Osteocyte (in vitro differentiated cells): ENCODE results near the gene HOMER2. TPM values are rescaled to one million over a fixed set of nuclear protein-coding genes. Genes with fewer than 3 reads are reported as not detected.

Source experiments
- DNase-seq: peaks from one replicate; pipeline ENCODE4 v3.0.0; 2021; ENCODE audit warnings: mixed read lengths; ENCODE audit not compliant: unreplicated experiment; ENCODE audit errors: extremely low spot score
- H3K27ac Mint-ChIP-seq: one replicate; pipeline ENCODE4 v1.8.0; 2021; ENCODE audit warnings: mild to moderate bottlenecking, mixed read lengths; ENCODE audit not compliant: unreplicated experiment
- H3K27me3 Mint-ChIP-seq: one replicate; pipeline ENCODE4 v1.8.0; 2021; ENCODE audit warnings: mixed read lengths; ENCODE audit not compliant: unreplicated experiment
- H3K36me3 Mint-ChIP-seq: one replicate; pipeline ENCODE4 v1.8.0; 2021; ENCODE audit warnings: mixed read lengths; ENCODE audit not compliant: unreplicated experiment
- H3K4me1 Mint-ChIP-seq: one replicate; pipeline ENCODE4 v1.8.0; 2021; ENCODE audit warnings: mixed read lengths; ENCODE audit not compliant: unreplicated experiment
- H3K4me3 Mint-ChIP-seq: one replicate; pipeline ENCODE4 v1.8.0; 2021; ENCODE audit warnings: mild to moderate bottlenecking, moderate library complexity, mixed read lengths; ENCODE audit not compliant: unreplicated experiment
- H3K9me3 Mint-ChIP-seq: one replicate; pipeline ENCODE4 v1.8.0; 2021; ENCODE audit warnings: mixed read lengths; ENCODE audit not compliant: unreplicated experiment
- CTCF ChIP-seq: fragments of 200-600 bp; sonication (generic); IDR thresholded peaks from 2 replicates; pipeline ENCODE4 v1.5.0; 2021; ENCODE audit warnings: antibody characterized with exemption, mild to moderate bottlenecking, moderate library complexity
- total RNA-seq: library from RNA; stranded (reverse); gene quantifications from 2 replicates; pipeline ENCODE4 v1.2.1, GENCODE V29; 2021

HOMER2 gene
- total RNA-seq, 1 donor from 2014 or later: 6.3 TPM

- Mint-ChIP-seq H3K27me3 (no peaks in the 10 kb centered on the region), H3K4me3 (no peak overlapping the region), H3K27ac (no peak overlapping the region), H3K4me1 (peaks cover 11% of the 10 kb centered on the region), H3K36me3 (peaks cover 2% of the 10 kb centered on the region), H3K9me3 (no peaks in the 10 kb centered on the region)
- TF ChIP-seq CTCF: no peak
- DNase-seq: no peak
These were observed 28.5 kb upstream of the HOMER2 start for GRCh38 chr15:82980981-82981380.

DNA sequence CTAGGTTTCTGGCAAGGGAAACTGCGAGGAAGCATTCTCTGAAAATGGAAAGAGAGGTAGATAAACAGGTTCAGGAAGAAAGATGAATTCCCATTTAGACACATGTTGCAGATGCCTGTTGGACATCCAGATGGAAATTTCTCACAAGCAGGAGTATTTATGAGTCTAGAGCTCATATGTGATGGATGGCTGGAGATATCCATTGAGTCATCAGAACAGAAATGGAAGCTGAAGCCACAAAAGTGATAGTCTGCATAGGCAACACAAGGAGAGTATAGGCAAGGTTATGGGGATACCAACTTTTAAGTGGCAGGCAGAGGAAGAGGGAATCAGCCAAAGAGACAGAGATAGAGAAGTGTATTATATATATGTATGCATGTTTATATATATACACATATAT, 27.2 kb upstream of the HOMER2 start:
- Mint-ChIP-seq H3K4me3 (no peak overlapping the region), H3K4me1 (no peaks in the 10 kb centered on the region), H3K27me3 (no peaks in the 10 kb centered on the region), H3K27ac (no peak overlapping the region), H3K9me3 (no peaks in the 10 kb centered on the region), H3K36me3 (no peaks in the 10 kb centered on the region)
- DNase-seq: no peak
- no peak for TF ChIP-seq CTCF

DNA sequence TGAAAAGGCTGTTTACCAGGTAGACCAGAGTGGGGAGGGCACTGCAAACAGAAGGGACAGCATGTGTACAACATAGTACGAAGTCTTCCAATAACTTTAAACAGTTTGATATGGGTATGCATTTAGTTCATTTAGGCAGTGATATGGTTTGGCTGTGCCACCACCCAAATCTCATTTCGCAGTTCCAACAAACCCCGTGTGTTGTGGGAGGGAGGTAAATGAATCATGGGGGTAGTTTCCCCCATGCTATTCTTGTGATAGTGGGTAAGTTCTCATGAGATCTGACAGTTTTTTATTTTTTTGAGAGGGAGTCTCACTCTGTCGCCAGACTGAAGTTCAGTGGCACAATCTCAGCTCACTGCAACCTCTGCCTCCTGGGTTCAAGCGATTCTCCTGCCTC, 25.9 kb upstream of the HOMER2 start:
- DNase-seq: no peak

GRCh38 chr15:82977076-82977475, 24.6 kb upstream of the HOMER2 start:
- Mint-ChIP-seq H3K27me3 (no peaks in the 10 kb centered on the region), H3K4me3 (no peak overlapping the region), H3K9me3 (no peaks in the 10 kb centered on the region), H3K36me3 (no peaks in the 10 kb centered on the region), H3K27ac (no peak overlapping the region), H3K4me1 (no peaks in the 10 kb centered on the region)
- no peak for DNase-seq
- TF ChIP-seq CTCF: no peak

More for the DNA sequence above, 25.9 kb upstream of the HOMER2 start:
- Mint-ChIP-seq H3K36me3 (no peaks in the 10 kb centered on the region), H3K27me3 (no peaks in the 10 kb centered on the region), H3K4me3 (no peak overlapping the region), H3K9me3 (no peaks in the 10 kb centered on the region), H3K4me1 (no peaks in the 10 kb centered on the region), H3K27ac (no peak overlapping the region)
- no peak for TF ChIP-seq CTCF

DNA sequence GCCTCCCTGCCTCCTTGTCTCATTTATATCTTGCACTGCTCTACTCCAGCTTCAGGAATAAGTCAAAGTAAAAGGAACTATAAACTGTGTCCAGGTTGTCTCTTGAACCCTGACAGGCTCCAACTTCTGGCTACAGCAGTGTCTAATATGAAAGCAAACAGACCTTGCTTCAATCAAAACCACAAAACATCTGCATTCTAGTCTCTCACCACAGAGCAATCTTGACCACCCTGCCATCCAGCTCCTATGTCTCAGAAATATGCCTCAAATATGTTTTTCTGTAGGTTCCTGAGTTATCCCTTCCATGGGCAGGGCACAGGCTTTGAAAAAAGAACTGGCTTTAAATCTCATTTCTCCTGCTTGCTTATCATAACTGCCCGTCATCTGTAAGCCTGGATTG, 20.5 kb upstream of the HOMER2 start:
- Mint-ChIP-seq H3K4me1 (no peaks in the 10 kb centered on the region), H3K27me3 (no peaks in the 10 kb centered on the region), H3K27ac (no peak overlapping the region), H3K9me3 (no peaks in the 10 kb centered on the region), H3K36me3 (no peaks in the 10 kb centered on the region), H3K4me3 (no peak overlapping the region)
- DNase-seq: no peak
- no peak for TF ChIP-seq CTCF
